ENCODE results near the gene ELANE. TPM values are rescaled to one million over a fixed set of nuclear protein-coding genes. Genes with fewer than 3 reads are reported as not detected.

ELANE gene
- total RNA-seq, 2 experiments from 2014 or later, result not detected

- H4K20me1 ChIP-seq (ENCODE audit: insufficient read depth, low read length), result no peaks in the 10 kb centered on the region
- H3K9me3 ChIP-seq (ENCODE audit: low read length), result no peaks in the 10 kb centered on the region
- TF ChIP-seq, protein P1, sequence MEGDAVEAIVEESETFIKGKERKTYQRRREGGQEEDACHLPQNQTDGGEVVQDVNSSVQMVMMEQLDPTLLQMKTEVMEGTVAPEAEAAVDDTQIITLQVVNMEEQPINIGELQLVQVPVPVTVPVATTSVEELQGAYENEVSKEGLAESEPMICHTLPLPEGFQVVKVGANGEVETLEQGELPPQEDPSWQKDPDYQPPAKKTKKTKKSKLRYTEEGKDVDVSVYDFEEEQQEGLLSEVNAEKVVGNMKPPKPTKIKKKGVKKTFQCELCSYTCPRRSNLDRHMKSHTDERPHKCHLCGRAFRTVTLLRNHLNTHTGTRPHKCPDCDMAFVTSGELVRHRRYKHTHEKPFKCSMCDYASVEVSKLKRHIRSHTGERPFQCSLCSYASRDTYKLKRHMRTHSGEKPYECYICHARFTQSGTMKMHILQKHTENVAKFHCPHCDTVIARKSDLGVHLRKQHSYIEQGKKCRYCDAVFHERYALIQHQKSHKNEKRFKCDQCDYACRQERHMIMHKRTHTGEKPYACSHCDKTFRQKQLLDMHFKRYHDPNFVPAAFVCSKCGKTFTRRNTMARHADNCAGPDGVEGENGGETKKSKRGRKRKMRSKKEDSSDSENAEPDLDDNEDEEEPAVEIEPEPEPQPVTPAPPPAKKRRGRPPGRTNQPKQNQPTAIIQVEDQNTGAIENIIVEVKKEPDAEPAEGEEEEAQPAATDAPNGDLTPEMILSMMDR (conservative IDR thresholded peaks at IDR 0.05; ENCODE audit: low read length), result no peak
- no peak for TF ChIP-seq EZH2phosphoT487 (IDR thresholded peaks at IDR 0.05; ENCODE audit: borderline replicate concordance, low read depth, low read length)
- no peak overlapping the region for H2AFZ ChIP-seq (ENCODE audit: low read length)
- no peak for DNase-seq (ENCODE audit: low spot score)
- no peak overlapping the region for H3K4me3 ChIP-seq (ENCODE audit: low read depth, low read length, poor library complexity, severe bottlenecking)
- H3K79me2 ChIP-seq (ENCODE audit: insufficient read depth, low read depth, low read length), result no peaks in the 10 kb centered on the region
- no peak overlapping the region for H3K27ac ChIP-seq (ENCODE audit: low read depth, low read length, poor library complexity, severe bottlenecking)
- H3K36me3 ChIP-seq (ENCODE audit: insufficient read depth, low read length), result peaks cover 24% of the 10 kb centered on the region; the same call in 1 of the 2 replicates
- POLR2A ChIA-PET, result no interaction called here
- CTCF ChIA-PET (ENCODE audit: unreplicated experiment), result no interaction called here
- peaks cover 17% of the 10 kb centered on the region for H3K4me1 ChIP-seq (ENCODE audit: insufficient read depth, low read length, poor library complexity, severe bottlenecking)
- BruUV-seq (replicated peaks), result no TSS peak
- no peaks in the 10 kb centered on the region for H3K9me2 ChIP-seq (ENCODE audit: insufficient read depth, low read length)
- no peak overlapping the region for H3K4me2 ChIP-seq (ENCODE audit: low read length)
- intact Hi-C loops (cut with micrococcal nuclease; ENCODE audit: unreplicated experiment), result no loop called here
Measured at GRCh38 chr19:869245-870177, 17.4 kb downstream of the ELANE start.

DNA sequence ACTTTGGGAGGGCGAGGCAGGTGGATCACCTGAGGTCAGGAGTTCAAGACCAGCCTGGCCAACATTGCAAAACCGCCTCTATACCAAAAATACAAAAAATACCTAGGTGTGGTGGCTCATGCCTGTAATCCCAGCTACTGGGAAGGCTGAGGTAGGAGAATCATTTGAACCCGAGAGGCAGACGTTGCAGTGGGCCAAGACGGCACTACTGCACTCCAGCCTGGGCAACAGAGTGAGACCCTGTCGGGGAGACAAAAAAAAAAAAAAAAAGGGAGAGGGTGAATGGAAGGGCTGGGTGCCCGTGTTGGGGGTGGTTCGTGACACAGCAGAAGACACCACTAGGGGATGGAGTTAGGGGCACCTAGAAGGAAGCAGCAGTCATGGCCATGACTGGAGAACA, 18.2 kb downstream of the ELANE start:
- H3K4me2 ChIP-seq (ENCODE audit: low read length), result no peak overlapping the region
- no peak for DNase-seq (ENCODE audit: low spot score)

More for the DNA sequence above, 18.2 kb downstream of the ELANE start:
- no peak overlapping the region for H2AFZ ChIP-seq (ENCODE audit: low read length)
- H3K79me2 ChIP-seq (ENCODE audit: insufficient read depth, low read depth, low read length), result no peaks in the 10 kb centered on the region
- H3K4me1 ChIP-seq (ENCODE audit: insufficient read depth, low read length, poor library complexity, severe bottlenecking), result peaks cover 9% of the 10 kb centered on the region
- no peaks in the 10 kb centered on the region for H4K20me1 ChIP-seq (ENCODE audit: insufficient read depth, low read length)
- H3K36me3 ChIP-seq (ENCODE audit: insufficient read depth, low read length), result peaks cover 27% of the 10 kb centered on the region; the same call in 1 of the 2 replicates
- intact Hi-C loops (cut with micrococcal nuclease; ENCODE audit: unreplicated experiment), result no loop called here
- H3K27ac ChIP-seq (ENCODE audit: low read depth, low read length, poor library complexity, severe bottlenecking), result no peak overlapping the region
- H3K9me3 ChIP-seq (ENCODE audit: low read length), result no peaks in the 10 kb centered on the region
- BruUV-seq (replicated peaks), result no TSS peak
- no peaks in the 10 kb centered on the region for H3K9me2 ChIP-seq (ENCODE audit: insufficient read depth, low read length)
- ChIA-PET CTCF (ENCODE audit: unreplicated experiment) (no interaction called here), POLR2A (no interaction called here)
- H3K4me3 ChIP-seq (ENCODE audit: low read depth, low read length, poor library complexity, severe bottlenecking), result no peak overlapping the region
- TF ChIP-seq, protein P1 (conservative IDR thresholded peaks at IDR 0.05; ENCODE audit: low read length), result no peak
- TF ChIP-seq EZH2phosphoT487 (IDR thresholded peaks at IDR 0.05; ENCODE audit: borderline replicate concordance, low read depth, low read length), result no peak

Data from OCI-LY7 (cell line).